ENCODE results near the gene TMPO. TPM values are rescaled to one million over a fixed set of nuclear protein-coding genes. Genes with fewer than 3 reads are reported as not detected.

TMPO gene
- polyA plus RNA-seq, 1 of the 3 experiments (the other 2 are of a cell fraction), result 20.8 TPM

DNA sequence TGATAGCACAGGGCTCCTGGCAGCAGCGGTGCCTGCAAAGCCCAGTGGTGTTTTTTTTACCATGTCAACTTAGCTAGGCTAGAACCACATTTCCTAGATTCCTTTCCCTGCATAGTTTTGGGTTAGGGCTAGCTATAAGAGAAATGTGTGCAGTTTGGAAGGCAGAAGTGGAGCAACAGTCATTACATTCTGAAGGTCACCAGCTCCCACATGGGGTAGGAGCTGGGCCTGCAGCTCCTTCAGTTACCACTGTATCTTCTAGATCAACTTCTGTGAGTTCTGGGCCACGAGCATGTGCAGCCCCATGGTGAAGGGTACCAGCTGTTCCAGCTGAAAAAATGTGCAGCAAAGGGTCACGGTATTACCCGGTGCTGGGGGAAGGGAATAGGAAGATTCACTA is 75.8 kb downstream of the TMPO start (continued):
- no peak for TF ChIP-seq RAD21 (IDR thresholded peaks at IDR 0.05; ENCODE audit: low read length)
- TF ChIP-seq, protein P1, sequence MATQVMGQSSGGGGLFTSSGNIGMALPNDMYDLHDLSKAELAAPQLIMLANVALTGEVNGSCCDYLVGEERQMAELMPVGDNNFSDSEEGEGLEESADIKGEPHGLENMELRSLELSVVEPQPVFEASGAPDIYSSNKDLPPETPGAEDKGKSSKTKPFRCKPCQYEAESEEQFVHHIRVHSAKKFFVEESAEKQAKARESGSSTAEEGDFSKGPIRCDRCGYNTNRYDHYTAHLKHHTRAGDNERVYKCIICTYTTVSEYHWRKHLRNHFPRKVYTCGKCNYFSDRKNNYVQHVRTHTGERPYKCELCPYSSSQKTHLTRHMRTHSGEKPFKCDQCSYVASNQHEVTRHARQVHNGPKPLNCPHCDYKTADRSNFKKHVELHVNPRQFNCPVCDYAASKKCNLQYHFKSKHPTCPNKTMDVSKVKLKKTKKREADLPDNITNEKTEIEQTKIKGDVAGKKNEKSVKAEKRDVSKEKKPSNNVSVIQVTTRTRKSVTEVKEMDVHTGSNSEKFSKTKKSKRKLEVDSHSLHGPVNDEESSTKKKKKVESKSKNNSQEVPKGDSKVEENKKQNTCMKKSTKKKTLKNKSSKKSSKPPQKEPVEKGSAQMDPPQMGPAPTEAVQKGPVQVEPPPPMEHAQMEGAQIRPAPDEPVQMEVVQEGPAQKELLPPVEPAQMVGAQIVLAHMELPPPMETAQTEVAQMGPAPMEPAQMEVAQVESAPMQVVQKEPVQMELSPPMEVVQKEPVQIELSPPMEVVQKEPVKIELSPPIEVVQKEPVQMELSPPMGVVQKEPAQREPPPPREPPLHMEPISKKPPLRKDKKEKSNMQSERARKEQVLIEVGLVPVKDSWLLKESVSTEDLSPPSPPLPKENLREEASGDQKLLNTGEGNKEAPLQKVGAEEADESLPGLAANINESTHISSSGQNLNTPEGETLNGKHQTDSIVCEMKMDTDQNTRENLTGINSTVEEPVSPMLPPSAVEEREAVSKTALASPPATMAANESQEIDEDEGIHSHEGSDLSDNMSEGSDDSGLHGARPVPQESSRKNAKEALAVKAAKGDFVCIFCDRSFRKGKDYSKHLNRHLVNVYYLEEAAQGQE (IDR thresholded peaks at IDR 0.05; ENCODE audit: low read depth, low read length), result no peak
- no peak for TF ChIP-seq ELF1 (IDR thresholded peaks at IDR 0.05)
- TF ChIP-seq NRF1 (IDR thresholded peaks at IDR 0.05; ENCODE audit: low read depth, low read length), result no peak
- TF ChIP-seq FOSL2 (IDR thresholded peaks at IDR 0.05; ENCODE audit: borderline replicate concordance, low read depth), result no peak
- no peak for TF ChIP-seq TCF12 (IDR thresholded peaks at IDR 0.05)
- TF ChIP-seq EZH2phosphoT487 (IDR thresholded peaks at IDR 0.05; ENCODE audit: borderline replicate concordance, low read depth), result no peak
- TF ChIP-seq MEF2A (IDR thresholded peaks at IDR 0.05; ENCODE audit: borderline replicate concordance, low read depth), result no peak

DNA sequence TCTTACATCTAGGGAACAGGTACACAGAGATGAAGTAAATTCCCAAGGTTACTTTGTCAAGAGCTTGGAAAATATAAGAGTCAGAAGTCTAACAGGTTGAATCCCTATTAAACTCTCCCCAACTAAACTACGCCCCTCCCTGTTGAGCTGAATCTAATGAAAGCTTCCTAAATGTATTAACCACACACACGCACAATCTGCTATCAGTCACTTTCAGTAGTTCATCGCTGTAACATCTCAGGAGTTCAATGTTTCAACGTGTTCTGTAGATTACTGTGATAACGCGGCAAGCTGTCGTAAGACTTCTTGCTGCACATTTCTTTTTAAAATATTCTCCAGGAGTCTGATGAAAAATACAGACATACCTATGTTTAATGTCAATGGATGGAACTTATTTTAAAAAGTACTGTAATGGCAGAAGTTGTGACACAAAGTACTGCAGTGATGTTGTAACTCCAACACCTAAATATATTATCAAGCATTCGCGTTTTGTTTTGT is 77.5 kb downstream of the TMPO start:
- Histone ChIP-seq H4K20me1 (ENCODE audit: insufficient read depth) (peaks cover 36% of the 10 kb centered on the region), H3K4me2 (peak overlapping the region; percentile 82), H3K36me3 (replicated peaks in 1 of 2; ENCODE audit: control insufficient read depth in 1 of 2, insufficient read depth in 2 of 2, low read length in 1 of 2) (peaks cover 21 to 24% of the 10 kb centered on the region in 2 experiments), H3K4me1 (ENCODE audit: control insufficient read depth in 1 of 2, insufficient read depth in 2 of 2, low read depth in 1 of 2, low read length in 1 of 2) (peaks cover 0 to 13% of the 10 kb centered on the region in 2 experiments; a peak in 2 of 4 replicates), H3K4me3 (ENCODE audit: low read depth in 2 of 2, low read length in 1 of 2) (peak overlapping the region; percentile 66 to 99), H3K27me3 (ENCODE audit: insufficient read depth) (no peaks in the 10 kb centered on the region), H3F3A (replicated peaks; ENCODE audit: insufficient read depth) (peaks cover 13% of the 10 kb centered on the region), H3K9ac (peak overlapping the region; percentile 80), H3K27ac (ENCODE audit: low read depth in 2 of 2, low read length in 1 of 2) (peak overlapping the region; percentile 81 to 84), H3K79me2 (ENCODE audit: insufficient read depth) (peaks cover 44% of the 10 kb centered on the region), H3K9me2 (no peaks in the 10 kb centered on the region), H2AFZ (ENCODE audit: low read depth) (peak overlapping the region; percentile 99), H3K9me3 (no peaks in the 10 kb centered on the region)
- ChIA-PET POLR2A (interaction anchor here (0.9 to 1.7 kb wide), 2 partner anchors 10 to 12 kb away, joined by 3 to 6 read pairs; no protein-coding TSS in a partner anchor), CTCF (interaction anchor here (0.6 to 5.3 kb wide), 7 partner anchors 11 to 406 kb away, joined by 3 to 29 read pairs (median 6); no protein-coding TSS in a partner anchor)
- 7% methylated on average over 9 of the region's 9 CpGs for WGBS (ENCODE audit: low lambda C conversion rate)
- peak; percentile 46 for DNase-seq
- no peak for TF ChIP-seq FOXM1 (IDR thresholded peaks at IDR 0.05; ENCODE audit: low read depth)
- TF ChIP-seq GATA2 (CRISPR knock-in tag; IDR thresholded peaks at IDR 0.05), result peak; percentile 54; the same call in 1 of the 2 replicates

DNA sequence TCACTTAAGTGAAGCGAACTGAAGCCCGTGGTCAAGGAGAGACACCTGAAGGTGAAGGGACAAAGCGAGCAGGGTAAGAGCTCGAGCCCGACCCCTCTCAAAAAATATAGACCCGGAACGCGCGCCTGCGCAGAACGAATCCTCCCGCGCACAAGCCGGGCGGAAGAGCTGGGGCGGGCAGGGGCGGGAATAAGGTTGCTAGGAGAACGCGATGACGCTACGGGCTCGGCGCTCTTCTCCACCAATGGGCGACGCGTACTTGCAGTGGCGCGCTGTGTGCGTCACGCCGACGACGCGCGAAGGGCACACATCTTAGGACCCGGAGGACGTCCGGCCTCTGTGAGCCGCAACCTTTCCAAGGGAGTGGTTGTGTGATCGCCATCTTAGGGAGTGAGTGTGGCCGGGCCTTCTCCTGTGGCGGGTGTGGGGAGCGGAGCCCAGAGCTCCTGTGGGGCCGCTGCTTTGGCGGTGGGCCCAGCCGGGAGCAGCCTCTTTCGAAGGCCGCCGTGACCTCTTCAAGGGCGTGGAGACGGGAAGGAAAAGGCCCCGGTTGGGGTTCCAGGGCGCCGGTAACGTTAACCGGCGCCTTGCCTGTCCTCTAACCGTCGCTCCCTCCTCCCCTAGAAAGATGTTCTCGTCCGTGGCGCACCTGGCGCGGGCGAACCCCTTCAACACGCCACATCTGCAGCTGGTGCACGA is 78.1 kb downstream of the TMPO start, which contains the start of gene SLC25A3:
SLC25A3 (plus strand) TSS at position 336 of the 699 bp plus-strand sequence; CDS start at position 629, 293 bp downstream.
- no peaks in the 10 kb centered on the region for H3K27me3 ChIP-seq (ENCODE audit: insufficient read depth)
- peaks cover 41% of the 10 kb centered on the region for H4K20me1 ChIP-seq (ENCODE audit: insufficient read depth)
- peaks cover 27 to 31% of the 10 kb centered on the region in 2 experiments for H3K36me3 ChIP-seq (replicated peaks in 1 of 2; ENCODE audit: control insufficient read depth in 1 of 2, insufficient read depth in 2 of 2, low read length in 1 of 2)
- WGBS (ENCODE audit: low lambda C conversion rate), result 0% methylated on average over 36 of the region's 67 CpGs
- peak within 1 kb of the TSS; percentile 97 for H3K9ac ChIP-seq
- no peaks in the 10 kb centered on the region for H3K9me3 ChIP-seq
- peak within 1 kb of the TSS; percentile 81 to 85 for H3K27ac ChIP-seq (ENCODE audit: low read depth in 2 of 2, low read length in 1 of 2)
- peaks cover 0 to 13% of the 10 kb centered on the region in 2 experiments; a peak in 2 of 4 replicates for H3K4me1 ChIP-seq (ENCODE audit: control insufficient read depth in 1 of 2, insufficient read depth in 2 of 2, low read depth in 1 of 2, low read length in 1 of 2)
- ChIA-PET POLR2A (interaction anchor here (0.9 to 1.7 kb wide), 3 partner anchors 9 to 51 kb away, joined by 3 to 6 read pairs (median 4); partner anchors contain the start of gene IKBIP), CTCF (interaction anchor here (0.6 to 5.3 kb wide), 8 partner anchors 11 to 405 kb away, joined by 3 to 29 read pairs (median 6); partner anchors contain the start of gene IKBIP)
- peaks cover 19% of the 10 kb centered on the region for H3F3A ChIP-seq (replicated peaks; ENCODE audit: insufficient read depth)
- peak within 1 kb of the TSS; percentile 99 for H2AFZ ChIP-seq (ENCODE audit: low read depth)
- H3K9me2 ChIP-seq, result no peaks in the 10 kb centered on the region
- peaks cover 50% of the 10 kb centered on the region for H3K79me2 ChIP-seq (ENCODE audit: insufficient read depth)
- peak; percentile 95 for DNase-seq
- peak within 1 kb of the TSS; percentile 72 to 99 for H3K4me3 ChIP-seq (ENCODE audit: low read depth in 2 of 2, low read length in 1 of 2)
- peak within 1 kb of the TSS; percentile 84 for H3K4me2 ChIP-seq
- TF ChIP-seq, protein P2, sequence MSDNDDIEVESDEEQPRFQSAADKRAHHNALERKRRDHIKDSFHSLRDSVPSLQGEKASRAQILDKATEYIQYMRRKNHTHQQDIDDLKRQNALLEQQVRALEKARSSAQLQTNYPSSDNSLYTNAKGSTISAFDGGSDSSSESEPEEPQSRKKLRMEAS (IDR thresholded peaks at IDR 0.05; ENCODE audit: low read depth), result peak; percentile 80
- TF ChIP-seq, protein P3, sequence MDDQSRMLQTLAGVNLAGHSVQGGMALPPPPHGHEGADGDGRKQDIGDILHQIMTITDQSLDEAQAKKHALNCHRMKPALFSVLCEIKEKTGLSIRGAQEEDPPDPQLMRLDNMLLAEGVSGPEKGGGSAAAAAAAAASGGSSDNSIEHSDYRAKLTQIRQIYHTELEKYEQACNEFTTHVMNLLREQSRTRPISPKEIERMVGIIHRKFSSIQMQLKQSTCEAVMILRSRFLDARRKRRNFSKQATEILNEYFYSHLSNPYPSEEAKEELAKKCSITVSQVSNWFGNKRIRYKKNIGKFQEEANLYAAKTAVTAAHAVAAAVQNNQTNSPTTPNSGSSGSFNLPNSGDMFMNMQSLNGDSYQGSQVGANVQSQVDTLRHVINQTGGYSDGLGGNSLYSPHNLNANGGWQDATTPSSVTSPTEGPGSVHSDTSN (IDR thresholded peaks at IDR 0.05), result no peak
- no peak for TF ChIP-seq SMC3 (IDR thresholded peaks at IDR 0.05; ENCODE audit: low read depth, low read length)
- no peak for TF ChIP-seq NFIC (IDR thresholded peaks at IDR 0.05; ENCODE audit: borderline replicate concordance)
- no peak for TF ChIP-seq FOSL2 (IDR thresholded peaks at IDR 0.05; ENCODE audit: borderline replicate concordance, low read depth)
- TF ChIP-seq TCF12 (IDR thresholded peaks at IDR 0.05), result no peak
- TF ChIP-seq, protein P4, sequence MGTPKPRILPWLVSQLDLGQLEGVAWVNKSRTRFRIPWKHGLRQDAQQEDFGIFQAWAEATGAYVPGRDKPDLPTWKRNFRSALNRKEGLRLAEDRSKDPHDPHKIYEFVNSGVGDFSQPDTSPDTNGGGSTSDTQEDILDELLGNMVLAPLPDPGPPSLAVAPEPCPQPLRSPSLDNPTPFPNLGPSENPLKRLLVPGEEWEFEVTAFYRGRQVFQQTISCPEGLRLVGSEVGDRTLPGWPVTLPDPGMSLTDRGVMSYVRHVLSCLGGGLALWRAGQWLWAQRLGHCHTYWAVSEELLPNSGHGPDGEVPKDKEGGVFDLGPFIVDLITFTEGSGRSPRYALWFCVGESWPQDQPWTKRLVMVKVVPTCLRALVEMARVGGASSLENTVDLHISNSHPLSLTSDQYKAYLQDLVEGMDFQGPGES (IDR thresholded peaks at IDR 0.05; ENCODE audit: low read depth, low read length), result no peak
- TF ChIP-seq MXI1 (IDR thresholded peaks at IDR 0.05; ENCODE audit: low read depth, low read length), result peak; percentile 81
- TF ChIP-seq RCOR1 (IDR thresholded peaks at IDR 0.05; ENCODE audit: low read length), result no peak
- TF ChIP-seq YY1 (IDR thresholded peaks at IDR 0.05; ENCODE audit: low read depth), result peak; percentile 84
- peak; percentile 100 for TF ChIP-seq POLR2AphosphoS5 (IDR thresholded peaks at IDR 0.05; ENCODE audit: low read depth, low read length)
